Measurements from ENCODE around the gene TMEM170A.
"Not testable (repeated sequence)": the region's sequence is repeated elsewhere in the genome, so short reads cannot be mapped to it uniquely, and the experiment has no call there.

TMEM170A gene

GRCh38 chr16:75464122-75464918 is at the start of gene TMEM170A:
TSS of gene TMEM170A (minus strand) at chr16:75464689. CDS start at chr16:75464600, 89 bp downstream.
- DNase-seq (ENCODE audit: low read depth): peak; percentile 93

- peak; percentile 82 for DNase-seq (ENCODE audit: low read depth)
Measured at GRCh38 chr16:75506574-75506973, 42.1 kb upstream of the TMEM170A start.

GRCh38 chr16:75506107-75506506 is 41.6 kb upstream of the TMEM170A start:
- no peak for DNase-seq (ENCODE audit: low read depth)

GRCh38 chr16:75503801-75504200 is 39.3 kb upstream of the TMEM170A start:
- no peak for DNase-seq (ENCODE audit: low read depth)

- DNase-seq (ENCODE audit: low read depth): no peak
Measured at GRCh38 chr16:75502916-75503605, 38.6 kb upstream of the TMEM170A start.

- DNase-seq (ENCODE audit: low read depth): not testable (repeated sequence)
Measured at GRCh38 chr16:75501820-75502219, 37.3 kb upstream of the TMEM170A start.

- no peak for DNase-seq (ENCODE audit: low read depth)
Measured at GRCh38 chr16:75501359-75501758, 36.9 kb upstream of the TMEM170A start.

GRCh38 chr16:75498605-75499322 is 34.3 kb upstream of the TMEM170A start:
- DNase-seq (ENCODE audit: low read depth): not testable (repeated sequence)

GRCh38 chr16:75497558-75497957 is 33.1 kb upstream of the TMEM170A start:
- no peak for DNase-seq (ENCODE audit: low read depth)

- no peak for DNase-seq (ENCODE audit: low read depth)
Measured at GRCh38 chr16:75495076-75495674, 30.7 kb upstream of the TMEM170A start, which contains the start of gene CHST6. TSS of gene CHST6 (minus strand) at chr16:75495441. CDS start at chr16:75479828, 15,613 bp downstream.

- DNase-seq (ENCODE audit: low read depth): no peak
Measured at GRCh38 chr16:75494661-75495075, 30.2 kb upstream of the TMEM170A start.

GRCh38 chr16:75494184-75494583 is 29.7 kb upstream of the TMEM170A start:
- DNase-seq (ENCODE audit: low read depth): no peak

- no peak for DNase-seq (ENCODE audit: low read depth)
Measured at GRCh38 chr16:75491876-75492275, 27.4 kb upstream of the TMEM170A start.

GRCh38 chr16:75488322-75488721 is 23.8 kb upstream of the TMEM170A start:
- DNase-seq (ENCODE audit: low read depth): no peak

- no peak for DNase-seq (ENCODE audit: low read depth)
Measured at GRCh38 chr16:75486676-75487313, 22.3 kb upstream of the TMEM170A start.

GRCh38 chr16:75486014-75486675 is 21.7 kb upstream of the TMEM170A start:
- no peak for DNase-seq (ENCODE audit: low read depth)

GRCh38 chr16:75485230-75486013 is 20.9 kb upstream of the TMEM170A start:
- no peak for DNase-seq (ENCODE audit: low read depth)

GRCh38 chr16:75483222-75483621 is 18.7 kb upstream of the TMEM170A start:
- peak; percentile 40 for DNase-seq (ENCODE audit: low read depth)

- no peak for DNase-seq (ENCODE audit: low read depth)
Measured at GRCh38 chr16:75482434-75483205, 18.1 kb upstream of the TMEM170A start.
